Ascending aorta (tissue), 2 donors: Measurements from ENCODE around the gene ELOVL5. TPM values are rescaled to one million over a fixed set of nuclear protein-coding genes. Genes with fewer than 3 reads are reported as not detected.

Experiments used
- DNase-seq, 2 donors: peaks; one replicate each; pipeline ENCODE4 v3.0.0-alpha.2; 2019; ENCODE audit warnings: low spot score in 2 of 2
- H3K27ac ChIP-seq, 2 donors: fragments of 200-600 bp; sonication (generic); one replicate each; pipeline ENCODE4 v1.5.1; 2016 to 2017; ENCODE audit warnings: mild to moderate bottlenecking in 1 of 2
- H3K27me3 ChIP-seq: fragments of 200-600 bp; sonication (generic); one replicate; pipeline ENCODE4 v1.5.1; 2017
- H3K36me3 ChIP-seq, 2 donors: fragments of 200-600 bp; sonication (generic); one replicate each; pipeline ENCODE4 v1.5.1; 2016
- H3K4me1 ChIP-seq, 2 donors: fragments of 200-600 bp; sonication (generic); one replicate each; pipeline ENCODE4 v1.5.1; 2016 to 2017; ENCODE audit warnings: mild to moderate bottlenecking in 1 of 2
- H3K4me3 ChIP-seq, 2 donors: fragments of 200-600 bp; sonication (generic); one replicate each; pipeline ENCODE4 v1.5.1; 2016 to 2017; ENCODE audit warnings: mild to moderate bottlenecking in 1 of 2
- H3K9me3 ChIP-seq, 2 donors: fragments of 200-600 bp; sonication (generic); one replicate each; pipeline ENCODE4 v1.5.1; 2016
- intact Hi-C: fragments of 100-400 bp; cut with DNase I; formaldehyde crosslinking; loops from one replicate; pipeline ENCODE4 v1.15.1; 2023
- total RNA-seq: library from RNA; depleted of rRNA; stranded (reverse); fragments of >200 nt; gene quantifications from one replicate; pipeline ENCODE4 v1.1.0, GENCODE V29; 2016
- TF ChIP-seq, protein P1 (sequence below), 3 experiments: fragments of 200-600 bp in 2 of 3; fragments of 450-650 bp in 1 of 3; sonication (generic) in 2 of 3; IDR thresholded peaks; one replicate each; pipeline ENCODE4 v1.5.1; 2016 to 2019; ENCODE audit warnings: antibody characterized with exemption in 3 of 3, mild to moderate bottlenecking in 1 of 3, moderate library complexity in 1 of 3

Gene ELOVL5
- total RNA-seq, 1 donor from 2014 or later, result 53.7 TPM

DNA sequence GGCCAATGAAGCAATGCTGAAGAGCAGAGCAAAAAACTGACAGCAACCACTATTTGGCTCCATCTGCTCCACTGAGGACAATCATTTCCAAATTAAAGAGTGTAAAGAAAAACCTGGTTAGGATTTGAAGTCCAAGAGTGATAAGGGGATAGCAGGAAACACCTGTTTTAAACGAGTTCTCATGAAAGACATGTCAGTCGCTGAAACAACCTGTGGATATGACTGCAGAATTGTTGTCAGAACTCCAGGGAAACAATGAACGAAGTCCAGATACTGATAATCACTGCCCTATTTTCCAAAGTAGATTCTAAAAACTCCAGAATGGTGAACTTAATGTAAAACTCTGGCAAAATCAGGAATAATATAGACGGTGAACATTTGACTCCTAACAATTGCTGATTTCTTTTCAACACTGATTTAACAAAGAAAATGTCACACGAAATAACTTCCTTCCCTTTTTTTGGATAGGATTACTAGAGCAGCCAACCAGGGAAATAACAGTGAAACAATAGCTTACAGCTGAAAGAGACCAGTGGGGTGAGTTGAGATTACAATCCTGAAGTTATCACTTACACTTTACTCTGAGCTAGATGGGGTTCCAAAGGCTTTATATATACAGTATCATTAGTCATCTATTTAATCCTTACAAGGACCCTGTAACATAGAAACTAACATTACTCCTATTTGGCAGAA, 83.7 kb downstream of the ELOVL5 start:
- Histone ChIP-seq H3K27me3 (no peaks in the 10 kb centered on the region), H3K4me1 (no peaks in the 10 kb centered on the region), H3K27ac (no peak overlapping the region), H3K9me3 (no peaks in the 10 kb centered on the region), H3K36me3 (peaks cover 23 to 53% of the 10 kb centered on the region in 2 donors), H3K4me3 (no peak overlapping the region)
- intact Hi-C loops, result no loop called here
- no peak for DNase-seq
- TF ChIP-seq, protein P1, sequence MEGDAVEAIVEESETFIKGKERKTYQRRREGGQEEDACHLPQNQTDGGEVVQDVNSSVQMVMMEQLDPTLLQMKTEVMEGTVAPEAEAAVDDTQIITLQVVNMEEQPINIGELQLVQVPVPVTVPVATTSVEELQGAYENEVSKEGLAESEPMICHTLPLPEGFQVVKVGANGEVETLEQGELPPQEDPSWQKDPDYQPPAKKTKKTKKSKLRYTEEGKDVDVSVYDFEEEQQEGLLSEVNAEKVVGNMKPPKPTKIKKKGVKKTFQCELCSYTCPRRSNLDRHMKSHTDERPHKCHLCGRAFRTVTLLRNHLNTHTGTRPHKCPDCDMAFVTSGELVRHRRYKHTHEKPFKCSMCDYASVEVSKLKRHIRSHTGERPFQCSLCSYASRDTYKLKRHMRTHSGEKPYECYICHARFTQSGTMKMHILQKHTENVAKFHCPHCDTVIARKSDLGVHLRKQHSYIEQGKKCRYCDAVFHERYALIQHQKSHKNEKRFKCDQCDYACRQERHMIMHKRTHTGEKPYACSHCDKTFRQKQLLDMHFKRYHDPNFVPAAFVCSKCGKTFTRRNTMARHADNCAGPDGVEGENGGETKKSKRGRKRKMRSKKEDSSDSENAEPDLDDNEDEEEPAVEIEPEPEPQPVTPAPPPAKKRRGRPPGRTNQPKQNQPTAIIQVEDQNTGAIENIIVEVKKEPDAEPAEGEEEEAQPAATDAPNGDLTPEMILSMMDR (IDR thresholded peaks at IDR 0.05), result no peak

DNA sequence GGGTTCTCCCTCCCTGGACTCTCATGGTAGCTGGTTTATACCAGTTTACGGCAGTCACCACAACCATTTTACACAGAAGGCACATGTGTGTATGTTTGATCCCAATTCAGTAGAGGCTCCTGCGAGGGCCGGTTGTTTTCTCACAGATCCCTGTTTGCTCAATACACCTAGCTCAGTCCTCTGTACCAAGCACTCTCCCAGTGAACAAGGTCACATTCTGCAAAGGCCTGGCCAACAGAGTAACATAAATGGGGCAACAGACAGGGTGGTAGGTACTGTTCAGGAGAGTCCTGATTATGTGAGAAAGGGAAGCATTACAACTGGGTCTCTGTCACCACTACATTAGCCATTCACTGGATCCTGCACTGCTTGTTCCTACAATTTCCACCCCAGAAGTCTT, 84.4 kb downstream of the ELOVL5 start:
- intact Hi-C loops, result no loop called here
- H3K27me3 ChIP-seq, result no peaks in the 10 kb centered on the region
- no peaks in the 10 kb centered on the region for H3K9me3 ChIP-seq
- no peak for DNase-seq
- H3K4me3 ChIP-seq, result no peak overlapping the region
- TF ChIP-seq, protein P1 (IDR thresholded peaks at IDR 0.05), result no peak
- H3K27ac ChIP-seq, result no peak overlapping the region
- H3K4me1 ChIP-seq, result no peaks in the 10 kb centered on the region
- peaks cover 18 to 45% of the 10 kb centered on the region in 2 donors for H3K36me3 ChIP-seq

DNA sequence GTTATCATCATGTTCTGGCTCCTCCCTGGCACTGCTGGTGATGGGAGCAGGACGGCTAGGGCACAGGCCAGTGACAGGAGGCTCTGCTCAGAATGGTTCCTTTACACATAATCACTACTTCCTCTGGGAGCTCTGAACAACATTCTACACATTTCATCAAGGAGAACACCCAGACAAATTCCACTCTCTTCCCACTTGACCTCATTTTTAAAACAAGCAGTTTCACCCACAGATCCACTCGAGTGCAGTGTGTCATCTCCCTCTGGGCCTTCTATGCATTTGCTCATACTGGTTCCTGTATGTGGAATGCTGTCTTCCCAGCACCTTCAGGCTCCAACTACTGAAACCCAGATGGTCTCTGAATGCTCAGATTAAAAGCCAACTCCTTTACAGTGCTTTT, 84.8 kb downstream of the ELOVL5 start:
- Histone ChIP-seq H3K4me1 (no peaks in the 10 kb centered on the region), H3K9me3 (no peaks in the 10 kb centered on the region), H3K27ac (no peak overlapping the region), H3K4me3 (no peak overlapping the region), H3K36me3 (peaks cover 15 to 41% of the 10 kb centered on the region in 2 donors), H3K27me3 (no peaks in the 10 kb centered on the region)
- intact Hi-C loops, result no loop called here
- TF ChIP-seq, protein P1 (IDR thresholded peaks at IDR 0.05), result no peak
- no peak for DNase-seq

DNA sequence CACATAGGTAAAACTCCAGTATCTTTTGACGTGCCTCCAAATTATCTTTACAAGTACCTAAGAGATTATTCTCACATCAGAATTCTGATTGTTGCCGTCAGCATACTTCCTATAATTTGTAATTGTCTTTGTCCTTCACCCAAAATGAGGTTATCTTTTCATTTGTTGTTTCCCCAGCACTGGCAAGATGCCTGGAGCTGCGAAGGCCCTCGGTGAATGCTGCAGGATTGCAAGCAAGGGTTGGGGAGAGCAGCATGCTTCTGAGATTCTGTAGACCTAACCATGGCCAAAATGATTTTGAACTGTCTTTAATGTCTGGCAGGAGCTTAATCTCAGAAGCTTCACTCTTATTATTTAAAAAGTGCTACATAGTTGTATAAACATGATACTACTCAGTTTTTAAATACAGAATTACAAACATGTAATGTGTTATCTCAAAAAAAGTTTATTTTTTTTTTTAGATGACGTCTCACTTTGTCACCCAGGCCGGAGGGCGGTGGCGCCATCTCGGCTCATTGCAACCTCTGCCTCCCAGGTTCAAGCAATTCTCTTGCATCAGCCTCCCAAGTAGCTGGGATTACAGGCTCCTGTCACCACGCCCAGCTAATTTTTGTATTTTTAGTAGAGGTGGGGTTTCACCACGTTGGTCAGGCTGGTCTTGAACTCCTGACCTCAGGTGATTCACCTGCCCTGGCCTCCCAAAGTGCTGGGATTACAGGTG, 88.7 kb downstream of the ELOVL5 start:
- no peak for DNase-seq
- intact Hi-C loops, result no loop called here
- TF ChIP-seq, protein P1 (IDR thresholded peaks at IDR 0.05), result no peak
- H3K36me3 ChIP-seq, result peaks cover 14 to 15% of the 10 kb centered on the region in 2 donors
- H3K27ac ChIP-seq, result no peak overlapping the region
- no peaks in the 10 kb centered on the region for H3K27me3 ChIP-seq
- H3K4me1 ChIP-seq, result no peaks in the 10 kb centered on the region
- no peak overlapping the region for H3K4me3 ChIP-seq
- no peaks in the 10 kb centered on the region for H3K9me3 ChIP-seq

DNA sequence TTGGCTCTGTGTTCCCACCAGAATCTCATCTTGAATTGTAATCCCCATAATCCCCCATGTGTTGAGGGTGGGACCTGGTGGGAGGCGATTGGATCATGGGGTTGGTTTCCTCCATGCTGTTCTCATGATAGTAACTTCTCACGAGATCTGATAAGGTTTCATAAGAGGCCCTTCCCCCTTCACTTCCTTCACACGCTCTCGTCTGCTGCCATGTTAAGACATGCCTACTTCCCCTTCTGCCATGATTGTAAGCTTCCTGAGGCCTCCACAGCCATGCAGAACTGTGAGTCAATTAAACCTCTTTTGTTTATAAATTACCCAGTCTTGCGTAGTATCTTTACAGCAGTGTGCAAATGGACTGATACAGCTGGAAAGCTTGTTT, 90.0 kb downstream of the ELOVL5 start:
- no peaks in the 10 kb centered on the region for H3K9me3 ChIP-seq
- no peak overlapping the region for H3K4me3 ChIP-seq
- DNase-seq, result no peak
- H3K27me3 ChIP-seq, result no peaks in the 10 kb centered on the region
- TF ChIP-seq, protein P1 (IDR thresholded peaks at IDR 0.05), result no peak
- H3K4me1 ChIP-seq, result no peaks in the 10 kb centered on the region
- H3K36me3 ChIP-seq, result peaks cover 11 to 15% of the 10 kb centered on the region in 2 donors
- no peak overlapping the region for H3K27ac ChIP-seq
- intact Hi-C loops, result no loop called here
